Lung (tissue), 12 donors: Measurements from ENCODE around the gene SND1. TPM values are rescaled to one million over a fixed set of nuclear protein-coding genes. Genes with fewer than 3 reads are reported as not detected.

ENCODE experiments used
- ATAC-seq: fragments of 200-7000 bp; cut with Tn5 transposase; one replicate; pipeline ENCODE4 v1.9.1; 2020; ENCODE audit warnings: moderate number of reproducible peaks; ENCODE audit not compliant: insufficient read depth, low FRiP score
- DNase-seq, 3 donors: peaks; one replicate each; pipeline ENCODE4 v3.0.0-alpha.2; 2013 to 2017
- H3K27ac ChIP-seq, 2 donors: one replicate each; pipeline ENCODE4 v1.5.1; 2013; ENCODE audit warnings: mild to moderate bottlenecking in 2 of 2, moderate library complexity in 2 of 2, control low read depth in 1 of 2, inconsistent platforms in 1 of 2, low read depth in 1 of 2, low read length in 1 of 2
- H3K27me3 ChIP-seq, 3 donors: one replicate each; pipeline ENCODE4 v1.5.1; 2013; ENCODE audit warnings: low read length in 2 of 3; ENCODE audit not compliant: control insufficient read depth in 3 of 3, insufficient read depth in 3 of 3
- H3K36me3 ChIP-seq, 4 donors: one replicate each; pipeline ENCODE4 v1.5.1; 2013; ENCODE audit warnings: low read length in 4 of 4, mild to moderate bottlenecking in 1 of 4, moderate library complexity in 1 of 4; ENCODE audit not compliant: control insufficient read depth in 4 of 4, insufficient read depth in 4 of 4
- H3K4me1 ChIP-seq, 5 donors: one replicate each; pipeline ENCODE4 v1.5.1; 2013; ENCODE audit warnings: low read length in 5 of 5, mild to moderate bottlenecking in 2 of 5, moderate library complexity in 1 of 5; ENCODE audit not compliant: control insufficient read depth in 5 of 5, insufficient read depth in 5 of 5
- H3K4me3 ChIP-seq: one replicate; pipeline ENCODE4 v1.5.1; 2013; ENCODE audit warnings: mild to moderate bottlenecking, control low read depth, moderate library complexity
- H3K9ac ChIP-seq, 2 donors: one replicate each; pipeline ENCODE4 v1.5.1; 2013; ENCODE audit warnings: low read length in 2 of 2, control low read depth in 1 of 2; ENCODE audit not compliant: insufficient read depth in 1 of 2
- H3K9me3 ChIP-seq, 4 donors: one replicate each; pipeline ENCODE4 v1.5.1; 2013; ENCODE audit warnings: low read length in 3 of 4, mild to moderate bottlenecking in 1 of 4, moderate library complexity in 1 of 4; ENCODE audit not compliant: control insufficient read depth in 4 of 4, insufficient read depth in 3 of 4
- WGBS, 2 donors: extraction: QIAGEN DNeasy Blood & Tissue Kit; methylation state at CpG; one replicate each; pipeline ENCODE4 v1.1.7; 2013; 5-methylcytosine and 5-hydroxymethylcytosine counted together
- polyA plus RNA-seq, 2 donors: library from polyadenylated mRNA; stranded (reverse); fragments of 200-250 nt; gene quantifications; one replicate each; pipeline ENCODE4 v1.2.1, GENCODE V29; 2013
- total RNA-seq, 2 donors: library from RNA; depleted of rRNA in 1 of 2; stranded (reverse); fragments of >200 nt in 1 of 2; gene quantifications; one replicate each; pipeline ENCODE4 v1.2.1, GENCODE V29; 2014 to 2021
- TF ChIP-seq, protein P1 (sequence below): IDR thresholded peaks from 2 replicates; pipeline ENCODE4 v1.5.1; 2012; ENCODE audit warnings: mild to moderate bottlenecking; ENCODE audit errors: control extremely low read depth, extremely low read depth
- donor health status: control.
- donor health status: control.
- donor health status: Bipolar disorder and iron deficiency.
- donor health status: healthy.
- donor health status: DM: yes; HTN: yes; CAD: no.

The SND1 gene
- total and polyA plus RNA-seq, 4 donors: 94.5 to 210 (median 137) TPM

DNA sequence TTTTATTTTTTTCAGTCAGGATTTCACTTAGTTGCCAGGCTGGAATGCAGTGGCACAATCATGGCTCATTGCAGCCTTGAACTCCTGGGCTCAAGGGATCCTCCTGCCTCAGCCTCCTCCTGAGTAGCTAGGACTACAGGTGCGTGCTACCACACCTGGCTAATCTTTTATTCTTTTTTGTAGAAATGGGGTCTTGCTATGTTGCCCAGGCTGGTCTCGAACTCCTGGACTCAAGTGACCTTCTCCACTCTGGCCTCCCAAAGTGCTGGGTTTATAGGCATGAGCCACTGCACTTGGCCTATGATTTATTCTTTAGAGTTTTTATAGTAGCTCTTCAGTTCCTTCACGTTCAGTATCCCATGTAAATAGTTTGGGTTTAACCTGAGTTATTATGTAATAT is 5.5 kb downstream of the SND1 start:
- no peak overlapping the region for H3K9ac ChIP-seq

DNA sequence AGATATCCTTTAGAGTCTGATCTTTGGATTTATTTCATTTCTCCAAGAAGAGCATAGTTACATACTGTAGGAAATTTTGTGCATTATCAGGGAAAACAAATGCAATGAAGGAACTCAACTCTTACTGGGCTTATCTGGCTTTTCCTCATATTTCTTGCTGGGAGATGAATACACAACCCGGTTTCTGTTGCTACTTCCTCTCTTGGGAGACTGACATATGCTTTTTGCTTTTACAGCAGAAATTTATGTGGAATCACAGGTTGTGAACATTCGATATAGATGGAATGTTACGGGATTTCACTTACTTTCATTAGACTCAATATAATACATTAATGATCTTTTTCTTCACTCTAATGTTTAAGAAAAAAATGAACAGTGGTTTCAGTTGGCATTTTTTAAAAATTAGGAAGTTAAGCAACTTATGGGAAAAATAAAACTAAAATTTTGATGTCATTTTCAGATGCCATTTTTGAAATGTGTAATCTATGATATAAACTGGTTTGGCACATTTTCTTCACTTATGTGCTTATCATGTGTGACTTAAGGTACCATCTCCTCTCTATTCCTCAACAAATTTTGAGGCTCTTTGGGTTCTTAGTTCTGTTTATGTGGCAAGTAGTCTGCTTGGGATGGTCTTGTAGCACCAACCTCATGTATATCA is 7.1 kb downstream of the SND1 start:
- Histone ChIP-seq H3K9ac (no peak overlapping the region), H3K4me3 (no peak overlapping the region), H3K27me3 (no peaks in the 10 kb centered on the region), H3K27ac (no peak overlapping the region), H3K9me3 (no peaks in the 10 kb centered on the region), H3K4me1 (peaks cover 0 to 9% (median 6%) of the 10 kb centered on the region in 5 donors), H3K36me3 (peaks cover 0 to 2% (median 2%) of the 10 kb centered on the region in 4 donors)
- ATAC-seq: no peak
- 63 to 79% methylated on average over 3 of the region's 3 CpGs for WGBS, 2 donors
- TF ChIP-seq, protein P1, sequence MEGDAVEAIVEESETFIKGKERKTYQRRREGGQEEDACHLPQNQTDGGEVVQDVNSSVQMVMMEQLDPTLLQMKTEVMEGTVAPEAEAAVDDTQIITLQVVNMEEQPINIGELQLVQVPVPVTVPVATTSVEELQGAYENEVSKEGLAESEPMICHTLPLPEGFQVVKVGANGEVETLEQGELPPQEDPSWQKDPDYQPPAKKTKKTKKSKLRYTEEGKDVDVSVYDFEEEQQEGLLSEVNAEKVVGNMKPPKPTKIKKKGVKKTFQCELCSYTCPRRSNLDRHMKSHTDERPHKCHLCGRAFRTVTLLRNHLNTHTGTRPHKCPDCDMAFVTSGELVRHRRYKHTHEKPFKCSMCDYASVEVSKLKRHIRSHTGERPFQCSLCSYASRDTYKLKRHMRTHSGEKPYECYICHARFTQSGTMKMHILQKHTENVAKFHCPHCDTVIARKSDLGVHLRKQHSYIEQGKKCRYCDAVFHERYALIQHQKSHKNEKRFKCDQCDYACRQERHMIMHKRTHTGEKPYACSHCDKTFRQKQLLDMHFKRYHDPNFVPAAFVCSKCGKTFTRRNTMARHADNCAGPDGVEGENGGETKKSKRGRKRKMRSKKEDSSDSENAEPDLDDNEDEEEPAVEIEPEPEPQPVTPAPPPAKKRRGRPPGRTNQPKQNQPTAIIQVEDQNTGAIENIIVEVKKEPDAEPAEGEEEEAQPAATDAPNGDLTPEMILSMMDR: no peak
- DNase-seq: no peak

More for the DNA sequence above, 5.5 kb downstream of the SND1 start:
- H3K4me1 ChIP-seq: peaks cover 2 to 25% (median 15%) of the 10 kb centered on the region in 5 donors
- DNase-seq (no peak), ATAC-seq (no peak)
- H3K36me3 ChIP-seq: peaks cover 0 to 4% (median 2%) of the 10 kb centered on the region in 4 donors
- no peak overlapping the region for H3K4me3 ChIP-seq
- WGBS, 2 donors: 85 to 96% methylated on average over 3 of the region's 3 CpGs
- no peaks in the 10 kb centered on the region for H3K9me3 ChIP-seq
- TF ChIP-seq, protein P1: no peak
- H3K27ac ChIP-seq: no peak overlapping the region
- no peaks in the 10 kb centered on the region for H3K27me3 ChIP-seq

DNA sequence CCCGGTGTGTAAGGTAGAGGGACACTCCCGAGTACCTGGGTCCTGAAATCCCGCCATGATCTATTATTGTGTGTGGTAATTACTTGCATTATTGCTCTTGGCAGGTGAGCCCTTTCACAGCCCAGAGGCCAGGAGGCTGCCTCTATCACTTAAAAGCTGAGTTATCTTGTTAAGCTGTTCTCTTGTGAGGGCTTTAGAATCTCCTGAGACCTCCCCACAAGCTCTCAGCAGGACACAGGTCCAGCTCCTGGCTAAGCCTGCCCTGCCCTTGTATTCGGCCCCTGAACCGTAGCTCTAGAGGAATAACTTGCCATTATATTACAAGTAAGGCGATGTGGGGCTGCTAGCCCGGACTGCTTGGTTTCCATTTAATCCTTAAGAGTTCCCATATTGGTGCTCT is 13.9 kb downstream of the SND1 start:
- H3K9me3 ChIP-seq: no peaks in the 10 kb centered on the region
- no peak for DNase-seq
- H3K4me3 ChIP-seq: no peak overlapping the region
- H3K36me3 ChIP-seq: no peaks in the 10 kb centered on the region
- H3K27ac ChIP-seq: no peak overlapping the region
- 95 to 96% methylated on average over 7 of the region's 7 CpGs for WGBS, 2 donors
- no peaks in the 10 kb centered on the region for H3K27me3 ChIP-seq
- TF ChIP-seq, protein P1: no peak
- H3K9ac ChIP-seq: no peak overlapping the region
- ATAC-seq: no peak
- H3K4me1 ChIP-seq: peaks cover 0 to 5% (median 0%) of the 10 kb centered on the region in 5 donors
